ENCODE results near the gene CNOT6.

Gene CNOT6

DNA sequence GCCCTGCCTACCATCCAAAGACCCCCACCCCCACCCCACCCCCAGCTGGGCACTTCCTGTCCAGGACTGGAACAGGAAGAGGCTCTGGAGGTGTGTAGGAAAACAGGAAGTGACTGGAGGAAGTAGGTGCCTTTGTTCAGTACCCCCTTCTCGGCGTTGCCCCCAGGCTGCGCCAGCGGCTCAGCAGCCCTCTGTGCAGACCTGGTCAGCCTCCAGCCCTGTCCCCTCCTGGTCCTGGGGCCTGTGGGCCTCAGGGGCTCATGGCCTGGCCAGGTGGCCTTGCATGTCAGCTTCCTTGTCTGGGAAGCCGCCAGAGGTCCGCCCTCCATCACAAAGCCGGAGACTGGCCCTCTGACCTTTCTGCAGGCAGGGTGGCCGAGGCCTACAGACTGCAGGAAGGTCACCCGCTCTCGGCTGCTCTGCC is 129.2 kb downstream of the CNOT6 start:
- no peak for DNase-seq

- DNase-seq, result no peak
Observed at GRCh38 chr5:180623844-180624243, 129.7 kb downstream of the CNOT6 start.

- no peak for DNase-seq
Observed at GRCh38 chr5:180624587-180624986, 130.4 kb downstream of the CNOT6 start.

GRCh38 chr5:180625125-180625790 is 131.1 kb downstream of the CNOT6 start:
- DNase-seq, result no peak

- DNase-seq, result no peak
Observed at GRCh38 chr5:180625791-180626660, 131.8 kb downstream of the CNOT6 start.

- no peak for DNase-seq
Observed at GRCh38 chr5:180626661-180627385, 132.6 kb downstream of the CNOT6 start.

DNA sequence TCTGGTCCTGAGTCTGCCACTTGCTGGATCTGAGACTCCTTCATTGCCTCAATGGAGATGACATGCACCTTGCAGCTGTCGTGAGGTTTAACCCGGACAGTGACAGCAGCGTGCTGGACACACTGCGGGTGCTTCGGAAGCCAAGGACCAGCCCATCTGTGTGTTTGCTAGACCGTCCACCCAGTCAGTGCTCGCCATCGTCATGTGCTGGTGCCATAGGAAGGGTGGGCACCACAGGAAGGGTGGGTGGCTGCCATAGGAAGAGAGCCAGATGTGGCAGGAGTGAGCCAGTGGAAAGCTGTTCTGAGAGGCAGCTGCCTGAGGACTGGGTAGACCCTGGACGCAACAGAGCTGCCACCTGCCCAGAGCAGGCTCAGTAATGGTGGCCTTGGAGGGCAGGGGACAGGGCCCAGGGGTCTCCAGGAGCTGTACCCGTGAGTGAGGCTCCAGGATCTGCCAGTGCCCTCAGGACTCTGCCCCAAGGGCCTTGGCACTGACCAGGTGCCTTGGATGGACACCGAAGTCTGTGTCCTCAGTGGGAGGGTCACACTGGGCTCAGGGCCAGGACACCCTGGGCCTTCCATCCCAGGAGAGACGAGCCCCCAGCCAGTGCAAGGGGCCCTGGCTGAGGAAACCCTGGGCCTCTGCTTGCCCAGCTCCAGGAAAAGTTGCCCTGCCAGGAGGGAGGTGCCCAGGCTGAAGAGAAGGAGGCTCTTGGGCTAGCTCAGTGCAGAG is 133.4 kb downstream of the CNOT6 start:
- no peak for DNase-seq
